RWPE2 (cell line): ENCODE measurements around the gene DCAF15.
"Not testable (repeated sequence)": the region's sequence is repeated elsewhere in the genome, so short reads cannot be mapped to it uniquely, and the experiment has no call there.

Source experiments
- ATAC-seq: fragments of 200-7000 bp; cut with Tn5 transposase; 3 replicates; pipeline ENCODE4 v1.9.1; 2021; ENCODE audit warnings: low read depth
- DNase-seq: peaks from one replicate; pipeline ENCODE4 v3.0.0-alpha.2; 2020; ENCODE audit warnings: low spot score
- H3K27ac ChIP-seq: fragments of 450-650 bp; 2 replicates; pipeline ENCODE4 v1.5.1; 2017; ENCODE audit warnings: mild to moderate bottlenecking; ENCODE audit not compliant: poor library complexity, severe bottlenecking
- H3K27me3 ChIP-seq: fragments of 250-450 bp; sonication (Bioruptor Pico); 2 replicates; pipeline ENCODE4 v1.5.1; 2021; ENCODE audit warnings: mild to moderate bottlenecking, moderate library complexity; ENCODE audit not compliant: insufficient read depth, poor library complexity, severe bottlenecking
- H3K36me3 ChIP-seq: fragments of 250-450 bp; sonication (Bioruptor Pico); 2 replicates; pipeline ENCODE4 v1.5.1; 2020; ENCODE audit warnings: low read depth, mild to moderate bottlenecking, moderate library complexity
- H3K4me1 ChIP-seq: fragments of 250-450 bp; sonication (Bioruptor Pico); 2 replicates; pipeline ENCODE4 v1.5.1; 2021; ENCODE audit warnings: mild to moderate bottlenecking, moderate library complexity; ENCODE audit not compliant: insufficient read depth, poor library complexity, severe bottlenecking
- H3K4me3 ChIP-seq: fragments of 250-450 bp; sonication (Bioruptor Pico); 2 replicates; pipeline ENCODE4 v1.5.1; 2021; ENCODE audit warnings: mild to moderate bottlenecking, moderate library complexity; ENCODE audit not compliant: severe bottlenecking
- H3K9me3 ChIP-seq: fragments of 250-450 bp; sonication (Bioruptor Pico); 2 replicates; pipeline ENCODE4 v1.5.1; 2021; ENCODE audit warnings: mild to moderate bottlenecking, moderate library complexity; ENCODE audit not compliant: severe bottlenecking
- CTCF ChIP-seq: fragments of 450-650 bp; IDR thresholded peaks from one replicate; pipeline ENCODE4 v1.5.1; 2017; ENCODE audit warnings: mild to moderate bottlenecking, moderate library complexity; ENCODE audit not compliant: poor library complexity, severe bottlenecking

Gene DCAF15

GRCh38 chr19:13965926-13966683 is 13.8 kb downstream of the DCAF15 start:
- Histone ChIP-seq H3K27ac (no peak overlapping the region), H3K36me3 (peaks cover 19% of the 10 kb centered on the region), H3K4me1 (no peaks in the 10 kb centered on the region), H3K27me3 (no peaks in the 10 kb centered on the region), H3K4me3 (no peak overlapping the region), H3K9me3 (no peaks in the 10 kb centered on the region)
- no peak for ATAC-seq
- DNase-seq, result no peak
- no peak for TF ChIP-seq CTCF

- H3K9me3 ChIP-seq, result no peaks in the 10 kb centered on the region
These were observed 14.4 kb downstream of the DCAF15 start for GRCh38 chr19:13966684-13967128.

GRCh38 chr19:13967206-13967605 is 14.9 kb downstream of the DCAF15 start:
- peaks cover 14% of the 10 kb centered on the region for H3K36me3 ChIP-seq
- H3K4me1 ChIP-seq, ATAC-seq, H3K27me3 ChIP-seq, H3K4me3 ChIP-seq, DNase-seq, H3K27ac ChIP-seq, H3K9me3 ChIP-seq: not testable (repeated sequence)

More at GRCh38 chr19:13966684-13967128, 14.4 kb downstream of the DCAF15 start:
- no peak overlapping the region for H3K4me3 ChIP-seq
- no peak for ATAC-seq
- no peak for TF ChIP-seq CTCF
- DNase-seq, result no peak
- H3K27ac ChIP-seq, result no peak overlapping the region
- H3K4me1 ChIP-seq, result no peaks in the 10 kb centered on the region
- H3K36me3 ChIP-seq, result peaks cover 15% of the 10 kb centered on the region
- H3K27me3 ChIP-seq, result no peaks in the 10 kb centered on the region

GRCh38 chr19:13968383-13968935 is 16.1 kb downstream of the DCAF15 start:
- no peak for TF ChIP-seq CTCF
- Histone ChIP-seq H3K27me3 (no peaks in the 10 kb centered on the region), H3K4me1 (no peaks in the 10 kb centered on the region), H3K4me3 (no peak overlapping the region), H3K9me3 (no peaks in the 10 kb centered on the region), H3K36me3 (peaks cover 22% of the 10 kb centered on the region), H3K27ac (no peak overlapping the region)
- ATAC-seq, result no peak; the same call in 2 of the 3 replicates
- no peak for DNase-seq

- Histone ChIP-seq H3K27ac (no peak overlapping the region), H3K27me3 (no peaks in the 10 kb centered on the region), H3K4me1 (peaks cover 2% of the 10 kb centered on the region), H3K9me3 (no peaks in the 10 kb centered on the region), H3K36me3 (peaks cover 26% of the 10 kb centered on the region), H3K4me3 (no peak overlapping the region)
- no peak for TF ChIP-seq CTCF
- DNase-seq (no peak), ATAC-seq (no peak)
These were observed 16.7 kb downstream of the DCAF15 start for GRCh38 chr19:13968999-13969398.
